GM18861 (cell line): ENCODE measurements around the gene CAMKMT.

ENCODE experiments used
- ATAC-seq: cut with Tn5 transposase; IDR thresholded peaks from one replicate; pipeline ENCODE4 v1.9.1; 2021; ENCODE audit not compliant: unreplicated experiment

The CAMKMT gene

DNA sequence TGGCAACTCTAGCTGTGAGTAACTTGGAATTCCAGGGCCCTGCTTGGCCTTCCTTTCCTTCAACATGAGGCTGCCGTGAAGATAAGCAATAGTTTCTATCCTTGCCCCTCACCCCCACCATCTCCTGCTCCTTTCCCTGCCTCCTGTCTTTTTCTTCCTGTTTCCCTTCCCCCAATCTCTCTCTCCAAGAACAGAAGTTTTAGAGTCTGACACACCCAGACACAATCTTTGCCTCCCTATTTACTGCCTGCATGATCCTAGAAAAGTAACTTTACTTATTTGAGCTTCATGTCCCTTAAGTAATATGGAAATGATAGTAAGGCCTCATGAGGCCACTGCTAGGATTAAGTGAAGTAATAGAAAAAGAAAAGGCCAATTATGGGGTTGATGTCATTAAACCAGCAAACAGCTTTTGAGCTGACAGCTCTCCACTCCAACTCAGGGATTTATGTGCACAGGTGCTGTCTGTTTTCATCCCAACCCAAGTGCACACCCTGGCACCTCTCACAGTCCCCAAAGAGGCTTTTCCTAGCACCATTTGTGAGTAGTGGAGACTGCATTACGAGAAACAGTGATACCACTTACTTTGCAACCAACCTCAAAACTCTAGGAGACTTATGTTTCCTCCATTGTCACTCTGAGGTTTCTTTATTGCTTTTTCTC lies 456.1 kb downstream of the CAMKMT start:
- ATAC-seq, result no peak

DNA sequence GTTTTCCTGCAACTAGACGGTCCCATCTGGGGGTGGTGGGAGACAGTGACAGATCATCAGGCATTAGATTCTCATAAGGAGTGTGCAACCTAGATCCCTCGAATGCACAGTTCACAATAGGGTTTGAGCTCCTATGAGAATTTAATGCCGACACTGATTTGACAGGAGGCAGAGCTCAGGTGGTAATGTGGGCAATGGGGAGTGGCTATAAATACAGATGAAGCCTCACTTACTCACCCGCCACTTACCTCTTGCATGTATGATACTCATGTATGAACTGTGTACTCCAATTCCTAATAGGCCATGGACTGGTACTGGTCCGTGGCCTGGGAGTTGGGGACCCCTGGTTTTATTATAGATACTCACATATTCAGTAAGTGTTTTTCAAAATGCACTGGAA lies 457.3 kb downstream of the CAMKMT start:
- ATAC-seq, result no peak

DNA sequence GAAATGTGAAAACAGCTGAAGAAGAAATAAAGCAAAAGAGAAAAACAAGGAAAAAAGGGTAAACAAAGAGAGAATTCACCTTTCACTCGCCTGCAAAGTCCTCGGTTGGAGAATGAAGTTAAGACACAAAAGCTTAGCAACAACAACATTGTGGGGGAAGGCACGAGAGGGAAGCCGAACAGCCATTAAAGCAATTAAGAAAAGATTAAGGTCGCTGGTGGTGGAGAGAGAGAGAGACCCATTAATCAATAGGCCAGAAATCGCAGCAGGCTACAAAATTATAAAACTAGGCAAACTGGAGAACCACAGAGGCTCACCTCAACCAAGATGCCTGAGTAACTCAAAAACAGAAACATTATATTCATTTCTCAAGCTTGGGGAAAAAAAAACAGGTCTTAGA lies 459.8 kb downstream of the CAMKMT start:
- no peak for ATAC-seq

DNA sequence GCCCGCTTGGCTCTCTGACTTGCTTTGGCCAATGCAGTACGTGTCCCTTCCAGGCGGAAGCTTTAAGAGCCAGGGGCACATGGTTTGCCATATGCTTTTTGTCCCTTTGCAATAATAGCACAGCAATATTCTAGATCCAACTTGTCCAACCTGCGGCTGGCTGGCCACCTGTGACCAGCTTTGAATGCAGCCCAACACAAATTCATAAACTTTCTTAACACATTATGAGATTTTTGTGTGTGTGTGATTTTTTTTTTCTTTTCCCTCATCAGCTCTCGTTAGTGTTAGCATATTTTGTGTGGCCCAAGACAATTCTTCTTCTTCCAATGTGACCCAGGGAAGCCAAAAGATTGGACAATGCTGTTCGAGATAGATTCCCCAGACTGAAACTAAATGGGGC lies 460.4 kb downstream of the CAMKMT start:
- ATAC-seq, result no peak
